GM12878 (cell line): Measurements from ENCODE around the gene ITK. TPM values are rescaled to one million over a fixed set of nuclear protein-coding genes. Genes with fewer than 3 reads are reported as not detected.

ENCODE experiments used
- ATAC-seq: fragments of 200-7000 bp; cut with Tn5 transposase; 3 replicates; pipeline ENCODE4 v1.9.1; 2020; ENCODE audit warnings: mild to moderate bottlenecking, moderate library complexity
- BruUV-seq: library from RNA; stranded (reverse); fragments of 400-500 nt; replicated peaks from 2 replicates; lab custom pipeline; 2021; lab: Mats Ljungman, UMichigan
- CTCF ChIA-PET: fragments of 300-600 bp; sonication (Branson Sonifier 250); formaldehyde crosslinking; extraction: SDS; loops from one replicate; lab custom pipeline; 2021; ENCODE audit warnings: inconsistent platforms; lab: Yijun Ruan, JAX
- POLR2A ChIA-PET: fragments of 350-600 bp; formaldehyde crosslinking; extraction: SDS; loops from one replicate; lab custom pipeline; 2021; ENCODE audit warnings: inconsistent platforms; lab: Charles Lee
- RAD21 ChIA-PET: fragments of 300-600 bp; sonication (Branson Sonifier 250); formaldehyde crosslinking; loops from one replicate; lab custom pipeline; 2023; ENCODE audit warnings: antibody characterized with exemption; ENCODE audit not compliant: unreplicated experiment; lab: Charles Lee
- SMC1A ChIA-PET: fragments of 300-600 bp; sonication (Branson Sonifier 250); formaldehyde crosslinking; loops from one replicate; lab custom pipeline; 2023; ENCODE audit not compliant: unreplicated experiment, uncharacterized antibody; lab: Charles Lee
- DNase-seq: peaks from one replicate; pipeline ENCODE4 v3.0.0-alpha.2; 2011; ENCODE audit warnings: low read depth, low spot score
- FAIRE-seq: peaks from 3 replicates; lab custom pipeline; 2011; peaks lifted over from hg19 to GRCh38; lab: Jason Lieb, UNC
- H2AFZ ChIP-seq: 2 replicates; pipeline ENCODE4 v1.6.0; 2011; ENCODE audit warnings: low read depth, low read length, control low read depth; ENCODE audit not compliant: control insufficient read depth
- H3K27ac ChIP-seq: 2 replicates; pipeline ENCODE4 v1.5.1; 2011; ENCODE audit warnings: control low read depth; ENCODE audit not compliant: control insufficient read depth, insufficient read depth
- H3K27me3 ChIP-seq, 2 experiments: replicated peaks in 1 of 2; 2 replicates each; pipeline versions ENCODE4 v1.6.0 to v1.6.1; 2011; ENCODE audit warnings: low read length in 1 of 2; ENCODE audit not compliant: control insufficient read depth in 2 of 2, insufficient read depth in 2 of 2
- H3K36me3 ChIP-seq, 2 experiments: 2 replicates each; pipeline ENCODE4 v1.5.1; 2011; ENCODE audit warnings: low read length in 1 of 2; ENCODE audit not compliant: control insufficient read depth in 2 of 2, insufficient read depth in 2 of 2
- H3K4me1 ChIP-seq: 2 replicates; pipeline ENCODE4 v1.6.1; 2011; ENCODE audit warnings: mild to moderate bottlenecking, low read length, moderate library complexity, mixed read lengths; ENCODE audit not compliant: control insufficient read depth, insufficient read depth
- H3K4me2 ChIP-seq: 2 replicates; pipeline ENCODE4 v1.6.0; 2011; ENCODE audit warnings: control low read depth; ENCODE audit not compliant: control insufficient read depth, insufficient read depth
- H3K4me3 ChIP-seq: fragments of 200-600 bp; sonication (generic); 2 replicates; pipeline ENCODE4 v1.5.1; 2016
- H3K79me2 ChIP-seq: 2 replicates; pipeline ENCODE4 v1.6.0; 2011; ENCODE audit warnings: low read length; ENCODE audit not compliant: control insufficient read depth, insufficient read depth
- H3K9ac ChIP-seq: 2 replicates; pipeline ENCODE4 v1.8.0; 2011; ENCODE audit warnings: low read length, control low read depth, mixed read lengths; ENCODE audit not compliant: control insufficient read depth, insufficient read depth
- H3K9me3 ChIP-seq: replicated peaks from 3 replicates; pipeline ENCODE4 v1.5.1; 2011; ENCODE audit warnings: mild to moderate bottlenecking, low read length; ENCODE audit not compliant: control insufficient read depth, insufficient read depth
- H4K20me1 ChIP-seq: 2 replicates; pipeline ENCODE4 v1.6.0; 2011; ENCODE audit not compliant: control insufficient read depth, insufficient read depth
- CHD4 ChIP-seq: fragments of 200-600 bp; sonication (generic); IDR thresholded peaks from 2 replicates; pipeline ENCODE4 v1.6.1; 2016; ENCODE audit warnings: mild to moderate bottlenecking
- GATAD2B ChIP-seq: fragments of 450-650 bp; conservative IDR thresholded peaks from 2 replicates; pipeline ENCODE4 v1.6.1; 2017; ENCODE audit warnings: low read depth, mild to moderate bottlenecking, moderate library complexity
- HSF1 ChIP-seq: fragments of 150-350 bp; IDR thresholded peaks from 2 replicates; pipeline ENCODE4 v1.6.1; 2014; ENCODE audit warnings: mild to moderate bottlenecking, low read depth, low read length
- IKZF1 ChIP-seq: fragments of 450-650 bp; conservative IDR thresholded peaks from 2 replicates; pipeline ENCODE4 v1.6.1; 2017; ENCODE audit warnings: antibody characterized with exemption, mild to moderate bottlenecking
- JUNB ChIP-seq: IDR thresholded peaks from 2 replicates; pipeline ENCODE4 v1.6.1; 2016; ENCODE audit warnings: antibody characterized with exemption, mild to moderate bottlenecking
- NBN ChIP-seq: fragments of 450-650 bp; IDR thresholded peaks from 2 replicates; pipeline ENCODE4 v1.6.1; 2016
- NR2F1 ChIP-seq: fragments of 450-650 bp; conservative IDR thresholded peaks from 2 replicates; pipeline ENCODE4 v1.6.1; 2017; ENCODE audit warnings: mild to moderate bottlenecking
- SMARCA5 ChIP-seq: fragments of 450-650 bp; IDR thresholded peaks from 2 replicates; pipeline ENCODE4 v1.6.1; 2017; ENCODE audit warnings: mild to moderate bottlenecking
- SREBF1 ChIP-seq: IDR thresholded peaks from 2 replicates; pipeline ENCODE4 v1.6.1; 2012; ENCODE audit warnings: mild to moderate bottlenecking, low read length
- TAF1 ChIP-seq: IDR thresholded peaks from 2 replicates; pipeline ENCODE4 v1.6.1; 2011; ENCODE audit warnings: mild to moderate bottlenecking, low read depth, low read length, borderline replicate concordance
- ZBED1 ChIP-seq: IDR thresholded peaks from 2 replicates; pipeline ENCODE4 v1.6.1; 2016; ENCODE audit warnings: borderline replicate concordance
- ZNF592 ChIP-seq: fragments of 450-650 bp; IDR thresholded peaks from 2 replicates; pipeline ENCODE4 v1.6.1; 2017; ENCODE audit warnings: mild to moderate bottlenecking, moderate library complexity
- WGBS: methylation state at CpG from one replicate; pipeline ENCODE4 v1.1.6; 2016; ENCODE audit warnings: low lambda C conversion rate; ENCODE audit not compliant: insufficient replicate concordance, insufficient coverage; ENCODE audit errors: missing lambda C conversion rate; 5-methylcytosine and 5-hydroxymethylcytosine counted together
- in situ Hi-C: fragments of 300-500 bp; cut with MboI; formaldehyde crosslinking; loops from 9 replicates; pipeline ENCODE4 v1.14.3; 2018; ENCODE audit warnings: mixed read lengths
- intact Hi-C: fragments of 100-400 bp; cut with micrococcal nuclease; formaldehyde crosslinking; loops from one replicate; pipeline ENCODE4 v1.14.2; 2022; ENCODE audit not compliant: unreplicated experiment
- polyA plus RNA-seq, 11 experiments: library from polyadenylated mRNA; depleted of rRNA in 4 of 11; unstranded in 6 of 11; stranded (reverse) in 5 of 11; fragments of >200 nt; fragmentation: Nextera tagmentation in 4 of 11; fragmentation: Illumina TruSeq in 1 of 11; extraction: Ambion mirVana in 4 of 11; extraction: Trizol in 1 of 11; gene quantifications; 1 replicate in 1 of 11; 2 replicates in 10 of 11; pipeline versions ENCODE4 v1.2.1 to v1.2.3, GENCODE V29; 2011 to 2016; ENCODE audit warnings: inconsistent platforms in 2 of 11, missing spikeins in 2 of 11, low read depth in 1 of 11
- total RNA-seq, 4 experiments: library from RNA; depleted of rRNA in 3 of 4; stranded (reverse); fragments of >200 nt in 3 of 4; fragmentation: Illumina TruSeq in 1 of 4; extraction: Trizol in 1 of 4; gene quantifications; 2 replicates each; pipeline versions ENCODE4 v1.2.1 to v1.2.3, GENCODE V29; 2013 to 2021
- TF ChIP-seq, protein P1 (sequence below): fragments of 450-650 bp; conservative IDR thresholded peaks from 2 replicates; pipeline ENCODE4 v1.6.1; 2017; ENCODE audit warnings: mild to moderate bottlenecking, moderate library complexity

ITK gene
- total and polyA plus RNA-seq, 10 of the 15 experiments (the other 5 are each of a cell fraction or from before 2014, with no cell fraction given) = 0.05 to 2.4 (median 0.76) TPM

GRCh38 chr5:157232706-157233105 lies 52.1 kb downstream of the ITK start:
- RAD21 ChIA-PET = no interaction called here
- POLR2A ChIA-PET = no interaction called here
- ATAC-seq (no peak), FAIRE-seq (no peak), DNase-seq (no peak)
- 66% methylated on average over 6 of the region's 6 CpGs for WGBS
- H3K27ac ChIP-seq = no peak overlapping the region
- no peaks in the 10 kb centered on the region for H3K79me2 ChIP-seq
- H3K4me2 ChIP-seq = no peak overlapping the region
- no peak overlapping the region for H2AFZ ChIP-seq
- CTCF ChIA-PET = interaction anchor here (1.2 to 2.3 kb wide), 2 partner anchors 11 to 20 kb away, joined by 3 to 8 read pairs; no protein-coding TSS in a partner anchor
- H3K4me1 ChIP-seq = no peaks in the 10 kb centered on the region
- H3K9me3 ChIP-seq = no peaks in the 10 kb centered on the region
- no peak overlapping the region for H3K9ac ChIP-seq
- H3K27me3 ChIP-seq = no peaks in the 10 kb centered on the region
- no TSS peak for BruUV-seq
- H3K36me3 ChIP-seq = no peaks in the 10 kb centered on the region
- in situ Hi-C loops (no loop called here), intact Hi-C loops (no loop called here)
- SMC1A ChIA-PET = interaction anchor here (1.1 to 1.2 kb wide), 2 partner anchors 11 to 38 kb away, joined by 3 read pairs; no protein-coding TSS in a partner anchor
- TF ChIP-seq, protein P1, sequence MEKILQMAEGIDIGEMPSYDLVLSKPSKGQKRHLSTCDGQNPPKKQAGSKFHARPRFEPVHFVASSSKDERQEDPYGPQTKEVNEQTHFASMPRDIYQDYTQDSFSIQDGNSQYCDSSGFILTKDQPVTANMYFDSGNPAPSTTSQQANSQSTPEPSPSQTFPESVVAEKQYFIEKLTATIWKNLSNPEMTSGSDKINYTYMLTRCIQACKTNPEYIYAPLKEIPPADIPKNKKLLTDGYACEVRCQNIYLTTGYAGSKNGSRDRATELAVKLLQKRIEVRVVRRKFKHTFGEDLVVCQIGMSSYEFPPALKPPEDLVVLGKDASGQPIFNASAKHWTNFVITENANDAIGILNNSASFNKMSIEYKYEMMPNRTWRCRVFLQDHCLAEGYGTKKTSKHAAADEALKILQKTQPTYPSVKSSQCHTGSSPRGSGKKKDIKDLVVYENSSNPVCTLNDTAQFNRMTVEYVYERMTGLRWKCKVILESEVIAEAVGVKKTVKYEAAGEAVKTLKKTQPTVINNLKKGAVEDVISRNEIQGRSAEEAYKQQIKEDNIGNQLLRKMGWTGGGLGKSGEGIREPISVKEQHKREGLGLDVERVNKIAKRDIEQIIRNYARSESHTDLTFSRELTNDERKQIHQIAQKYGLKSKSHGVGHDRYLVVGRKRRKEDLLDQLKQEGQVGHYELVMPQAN = no peak
- TF ChIP-seq ZNF592 (no peak), SREBF1 (no peak), HSF1 (no peak), JUNB (no peak), IKZF1 (no peak), NBN (no peak), GATAD2B (no peak), ZBED1 (no peak), TAF1 (no peak), SMARCA5 (no peak), NR2F1 (no peak), CHD4 (no peak)
- H3K4me3 ChIP-seq = no peak overlapping the region
- no peaks in the 10 kb centered on the region for H4K20me1 ChIP-seq
